GM13976 (cell line): ENCODE results near the gene G6PD.
"Not testable (repeated sequence)": the region's sequence is repeated elsewhere in the genome, so short reads cannot be mapped to it uniquely, and the experiment has no call there.

Experiments used
- DNase-seq: peaks from one replicate; pipeline ENCODE4 v3.0.0; 2012; ENCODE audit warnings: low spot score
- CTCF ChIP-seq: IDR thresholded peaks from 2 replicates; pipeline ENCODE4 v1.5.1; 2012; ENCODE audit warnings: borderline replicate concordance, mild to moderate bottlenecking; ENCODE audit not compliant: insufficient read depth; ENCODE audit errors: extremely low read depth, missing control alignments, control extremely low read depth
- in situ Hi-C: fragments of 300-500 bp; cut with MboI; formaldehyde crosslinking; loops from one replicate; pipeline ENCODE4 v1.12.0; 2022; ENCODE audit warnings: low sequenced_read_pairs, mixed read lengths, inconsistent platforms; ENCODE audit not compliant: unreplicated experiment

Gene G6PD

GRCh38 chrX:154546354-154547244, at the start of gene G6PD:
Gene G6PD, minus strand, starts transcription at chrX:154546846. Its CDS starts 691 bp downstream, at chrX:154546155.
- peak; percentile 91 for DNase-seq
- no peak for TF ChIP-seq CTCF
- in situ Hi-C loops: loop anchor here (25.0 kb wide), 1 partner anchor 534 kb away; the partner anchor contains the start of gene IRAK1

GRCh38 chrX:154595559-154596249, 49.1 kb upstream of the G6PD start:
- DNase-seq: no peak
- in situ Hi-C loops: loop anchor here (25.0 kb wide), 2 partner anchors 142 to 242 kb away; partner anchors contain the start of gene SMIM9
- TF ChIP-seq CTCF: no peak

- DNase-seq: no peak
- TF ChIP-seq CTCF: no peak
- in situ Hi-C loops: loop anchor here (25.0 kb wide), 2 partner anchors 143 to 243 kb away; partner anchors contain the start of gene SMIM9
Observed at GRCh38 chrX:154594491-154594890, 47.8 kb upstream of the G6PD start.

GRCh38 chrX:154593201-154593600, 46.6 kb upstream of the G6PD start:
- TF ChIP-seq CTCF: no peak
- DNase-seq: no peak
- in situ Hi-C loops: loop anchor here (25.0 kb wide), 2 partner anchors 144 to 244 kb away; partner anchors contain the start of gene SMIM9

- in situ Hi-C loops: loop anchor here (25.0 kb wide), 2 partner anchors 145 to 245 kb away; partner anchors contain the start of gene SMIM9
- TF ChIP-seq CTCF: no peak
- DNase-seq: no peak
Observed at GRCh38 chrX:154592505-154592904, 45.9 kb upstream of the G6PD start.

- in situ Hi-C loops: loop anchor here (25.0 kb wide), 2 partner anchors 147 to 247 kb away; partner anchors contain the start of gene SMIM9
Observed at GRCh38 chrX:154590415-154590814, 43.8 kb upstream of the G6PD start.

GRCh38 chrX:154584585-154585183, 38.0 kb upstream of the G6PD start, which contains the start of gene CTAG1A:
Gene CTAG1A, plus strand, starts transcription at chrX:154585133. Its CDS starts 74 bp downstream, at chrX:154585207.
- in situ Hi-C loops: loop anchor here (25.0 kb wide), 2 partner anchors 153 to 253 kb away; partner anchors contain the start of gene SMIM9
- not testable (repeated sequence) for DNase-seq

More at GRCh38 chrX:154590415-154590814, 43.8 kb upstream of the G6PD start:
- DNase-seq: not testable (repeated sequence)

GRCh38 chrX:154582994-154583393, 36.3 kb upstream of the G6PD start:
- not testable (repeated sequence) for DNase-seq
- in situ Hi-C loops: loop anchor here (25.0 kb wide), 2 partner anchors 154 to 254 kb away; partner anchors contain the start of gene SMIM9

GRCh38 chrX:154575076-154575475, 28.4 kb upstream of the G6PD start:
- in situ Hi-C loops: loop anchor here (25.0 kb wide), 2 partner anchors 162 to 262 kb away; partner anchors contain the start of gene SMIM9
- not testable (repeated sequence) for DNase-seq

GRCh38 chrX:154573061-154573460, 26.4 kb upstream of the G6PD start:
- in situ Hi-C loops, DNase-seq: not testable (repeated sequence)
